Trophoblast cell (in vitro differentiated cells and primary cell): ENCODE data around the gene NFKBIA.

Experiments used
- DNase-seq, 2 donors: peaks; one replicate each; pipeline ENCODE4 v3.0.0-alpha.2; 2016
- H2AFZ ChIP-seq: 2 replicates; pipeline ENCODE4 v1.6.1; 2013; ENCODE audit warnings: low read length, moderate library complexity, mild to moderate bottlenecking; ENCODE audit not compliant: insufficient read depth, poor library complexity
- H2AK5ac ChIP-seq: 2 replicates; pipeline ENCODE4 v1.6.1; 2013; ENCODE audit warnings: mild to moderate bottlenecking, low read length
- H2BK120ac ChIP-seq: 2 replicates; pipeline ENCODE4 v1.6.1; 2013; ENCODE audit warnings: low read length, mild to moderate bottlenecking, moderate library complexity; ENCODE audit not compliant: insufficient read depth, poor library complexity
- H2BK12ac ChIP-seq: 2 replicates; pipeline ENCODE4 v1.6.1; 2013; ENCODE audit warnings: mild to moderate bottlenecking, low read length, moderate library complexity
- H2BK5ac ChIP-seq: 2 replicates; pipeline ENCODE4 v1.6.1; 2013; ENCODE audit warnings: low read length, low read depth, moderate library complexity, mild to moderate bottlenecking; ENCODE audit not compliant: poor library complexity
- H3K14ac ChIP-seq: 2 replicates; pipeline ENCODE4 v1.6.1; 2013; ENCODE audit warnings: mild to moderate bottlenecking, low read length
- H3K18ac ChIP-seq: 2 replicates; pipeline ENCODE4 v1.6.1; 2013; ENCODE audit warnings: mild to moderate bottlenecking, low read length
- H3K23ac ChIP-seq: 2 replicates; pipeline ENCODE4 v1.6.1; 2013; ENCODE audit warnings: low read length
- H3K27ac ChIP-seq: 2 replicates; pipeline ENCODE4 v1.5.1; 2013; ENCODE audit warnings: low read depth, mild to moderate bottlenecking, inconsistent platforms, low read length, moderate library complexity
- H3K27me3 ChIP-seq: 2 replicates; pipeline ENCODE4 v1.6.1; 2013; ENCODE audit warnings: inconsistent platforms, mild to moderate bottlenecking, low read length, moderate library complexity; ENCODE audit not compliant: insufficient read depth
- H3K36me3 ChIP-seq, 2 experiments: 1 replicate in 1 of 2; 2 replicates in 1 of 2; pipeline ENCODE4 v1.6.1; 2013; ENCODE audit warnings: low read length in 2 of 2, mild to moderate bottlenecking in 2 of 2, moderate library complexity in 1 of 2; ENCODE audit not compliant: insufficient read depth in 2 of 2, control insufficient read depth in 1 of 2
- H3K4ac ChIP-seq: 2 replicates; pipeline ENCODE4 v1.6.1; 2013; ENCODE audit warnings: low read depth, mild to moderate bottlenecking, low read length, moderate library complexity
- H3K4me1 ChIP-seq, 2 experiments: 1 replicate in 1 of 2; 2 replicates in 1 of 2; pipeline ENCODE4 v1.6.1; 2013; ENCODE audit warnings: low read length in 2 of 2, mild to moderate bottlenecking in 2 of 2, moderate library complexity in 1 of 2; ENCODE audit not compliant: insufficient read depth in 2 of 2, control insufficient read depth in 1 of 2
- H3K4me2 ChIP-seq: 2 replicates; pipeline ENCODE4 v1.6.1; 2013; ENCODE audit warnings: inconsistent platforms, mild to moderate bottlenecking, low read length, moderate library complexity
- H3K4me3 ChIP-seq: 2 replicates; pipeline ENCODE4 v1.5.1; 2013; ENCODE audit warnings: mild to moderate bottlenecking, low read depth, low read length, inconsistent platforms
- H3K79me1 ChIP-seq: one replicate; pipeline ENCODE4 v1.6.1; 2013; ENCODE audit warnings: low read length
- H3K79me2 ChIP-seq: 2 replicates; pipeline ENCODE4 v1.6.1; 2013; ENCODE audit warnings: low read length, mild to moderate bottlenecking; ENCODE audit not compliant: control insufficient read depth, insufficient read depth, poor library complexity
- H3K9ac ChIP-seq: 2 replicates; pipeline ENCODE4 v1.6.1; 2013; ENCODE audit warnings: mild to moderate bottlenecking, low read length
- H3K9me3 ChIP-seq: 2 replicates; pipeline ENCODE4 v1.6.1; 2013; ENCODE audit warnings: low read depth, mild to moderate bottlenecking, control low read depth, inconsistent platforms, low read length; ENCODE audit not compliant: insufficient read depth
- H4K12ac ChIP-seq: 2 replicates; pipeline ENCODE4 v1.6.1; 2013; ENCODE audit warnings: low read depth, mild to moderate bottlenecking, low read length, moderate library complexity
- H4K8ac ChIP-seq: 2 replicates; pipeline ENCODE4 v1.6.1; 2013; ENCODE audit warnings: low read depth, mild to moderate bottlenecking, low read length, moderate library complexity
- H4K91ac ChIP-seq: one replicate; pipeline ENCODE4 v1.6.1; 2013; ENCODE audit warnings: low read depth, mild to moderate bottlenecking, low read length, moderate library complexity
- WGBS: extraction: QIAGEN DNeasy Blood & Tissue Kit; methylation state at CpG from one replicate; pipeline ENCODE4 v1.1.7; 2013; ENCODE audit warnings: missing lambda C conversion rate; ENCODE audit not compliant: insufficient read length, insufficient coverage; ENCODE audit errors: extremely low coverage; 5-methylcytosine and 5-hydroxymethylcytosine counted together

Gene NFKBIA

GRCh38 chr14:35366521-35366976, 38.0 kb downstream of the NFKBIA start:
- Histone ChIP-seq H3K4me1 (peaks cover 29 to 37% of the 10 kb centered on the region in 2 experiments), H3K27ac (no peak overlapping the region), H2BK5ac (no peak overlapping the region), H3K18ac (peak overlapping the region; percentile 64), H4K12ac (no peak overlapping the region), H2AFZ (no peak overlapping the region), H4K91ac (peak overlapping the region; percentile 72), H3K4me2 (no peak overlapping the region), H2BK12ac (peak overlapping the region; percentile 50), H3K27me3 (no peaks in the 10 kb centered on the region), H3K36me3 (no peaks in the 10 kb centered on the region), H4K8ac (peak overlapping the region; percentile 25), H3K4ac (peak overlapping the region; percentile 59), H3K23ac (no peak overlapping the region), H3K9ac (no peak overlapping the region), H2BK120ac (peak overlapping the region; percentile 76), H3K79me1 (peaks cover 31% of the 10 kb centered on the region), H3K4me3 (no peak overlapping the region), H2AK5ac (peak overlapping the region; percentile 59), H3K14ac (peak overlapping the region; percentile 66), H3K79me2 (peaks cover 3% of the 10 kb centered on the region), H3K9me3 (peaks cover 7% of the 10 kb centered on the region)
- WGBS, result no CpG with 5 or more reads among the region's 8 CpGs
- DNase-seq, result no peak

DNA sequence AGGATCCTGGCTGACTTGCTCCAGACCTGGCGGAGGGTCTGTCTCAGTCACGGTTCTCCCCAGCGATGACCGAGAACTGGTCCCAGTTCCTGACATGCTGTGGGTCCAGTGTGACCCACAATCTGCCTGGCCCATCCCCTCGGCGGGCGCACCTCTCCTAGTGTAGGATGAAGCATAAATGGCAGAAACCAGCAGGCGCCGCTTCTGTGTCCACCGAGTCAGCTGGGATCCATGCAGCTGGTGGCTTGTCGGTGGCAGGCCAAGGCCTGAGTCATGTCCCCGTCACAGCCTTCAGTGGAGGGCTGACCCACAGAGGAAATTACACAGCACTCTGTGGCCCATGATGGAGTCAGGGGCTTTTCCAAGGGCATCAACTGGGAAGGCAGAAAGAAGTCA, 38.5 kb downstream of the NFKBIA start:
- DNase-seq, result peak; percentile 59 to 62
- Histone ChIP-seq H3K36me3 (no peaks in the 10 kb centered on the region), H3K4me2 (no peak overlapping the region), H3K14ac (peak overlapping the region; percentile 50), H3K4ac (peak overlapping the region; percentile 59), H2AK5ac (peak overlapping the region; percentile 59), H3K9ac (no peak overlapping the region), H3K27me3 (no peaks in the 10 kb centered on the region), H3K18ac (peak overlapping the region; percentile 64), H2BK12ac (peak overlapping the region; percentile 50), H4K91ac (peak overlapping the region; percentile 72), H4K12ac (no peak overlapping the region), H3K4me3 (no peak overlapping the region), H4K8ac (peak overlapping the region; percentile 25), H3K79me1 (peaks cover 31% of the 10 kb centered on the region), H2AFZ (no peak overlapping the region), H3K4me1 (peaks cover 29 to 37% of the 10 kb centered on the region in 2 experiments), H3K9me3 (peaks cover 4% of the 10 kb centered on the region), H2BK120ac (peak overlapping the region; percentile 76), H3K79me2 (peaks cover 3% of the 10 kb centered on the region), H3K27ac (peak overlapping the region; percentile 50), H3K23ac (no peak overlapping the region), H2BK5ac (peak overlapping the region; percentile 18)
- WGBS, result no CpG with 5 or more reads among the region's 12 CpGs

DNA sequence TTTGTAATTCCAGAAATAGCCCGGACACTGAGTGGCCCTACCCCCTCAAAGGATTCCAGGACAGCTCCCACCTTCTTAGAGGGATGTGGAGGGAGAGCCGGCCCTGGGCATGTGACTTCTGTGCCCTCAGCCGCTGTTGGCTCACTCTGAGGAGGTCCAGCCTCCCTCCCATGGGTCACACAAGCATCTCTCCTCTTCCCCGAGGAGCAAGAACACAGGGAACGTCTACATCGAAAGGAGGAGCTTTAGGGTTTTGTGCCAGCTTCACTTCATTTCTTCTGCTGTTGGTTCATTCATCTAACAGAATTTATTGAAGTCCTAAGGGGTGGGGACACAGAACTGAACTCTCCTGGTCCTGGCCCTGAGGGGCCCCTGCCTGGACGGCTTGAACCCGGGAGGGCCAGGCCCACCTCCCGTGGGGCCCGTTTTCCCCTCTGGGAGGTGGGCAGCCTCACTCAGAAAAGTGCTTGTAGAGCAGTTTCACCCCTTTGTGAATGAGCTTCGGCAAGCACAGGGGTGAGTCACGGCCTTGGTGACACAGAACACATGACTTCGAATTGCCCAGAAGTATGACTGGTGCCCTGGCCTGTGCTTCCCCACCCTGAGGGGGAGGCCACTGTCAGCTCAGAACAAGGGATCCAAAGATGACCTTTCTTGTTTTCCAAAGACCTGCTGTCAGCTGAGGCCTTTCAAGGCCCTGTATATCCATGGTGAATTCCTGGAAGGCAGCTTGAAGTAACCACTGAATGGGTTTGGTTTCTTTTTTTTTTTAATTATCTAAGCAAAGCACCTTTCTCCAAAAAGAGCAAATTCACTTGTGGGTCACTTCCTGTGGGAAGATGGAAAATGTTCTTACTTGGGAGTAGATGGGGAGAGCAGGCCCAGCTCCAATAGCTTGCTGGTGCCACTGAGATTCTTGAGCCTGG, 39.2 kb downstream of the NFKBIA start:
- peak overlapping the region; percentile 76 for H2BK120ac ChIP-seq
- H3K9me3 ChIP-seq, result peaks cover 2% of the 10 kb centered on the region
- H4K12ac ChIP-seq, result no peak overlapping the region
- peak overlapping the region; percentile 59 for H2AK5ac ChIP-seq
- peak overlapping the region; percentile 50 for H3K14ac ChIP-seq
- peak overlapping the region; percentile 50 for H3K27ac ChIP-seq
- H4K91ac ChIP-seq, result peak overlapping the region; percentile 73
- no peak overlapping the region for H3K9ac ChIP-seq
- no peaks in the 10 kb centered on the region for H3K36me3 ChIP-seq
- peaks cover 31% of the 10 kb centered on the region for H3K79me1 ChIP-seq
- DNase-seq, result peak; percentile 85 to 87
- peak overlapping the region; percentile 18 for H2BK5ac ChIP-seq
- peak overlapping the region; percentile 8 for H2AFZ ChIP-seq
- WGBS, result no CpG with 5 or more reads among the region's 13 CpGs
- no peak overlapping the region for H3K4me3 ChIP-seq
- H2BK12ac ChIP-seq, result peak overlapping the region; percentile 64
- H3K23ac ChIP-seq, result no peak overlapping the region
- H3K27me3 ChIP-seq, result no peaks in the 10 kb centered on the region
- H4K8ac ChIP-seq, result peak overlapping the region; percentile 5
- peaks cover 29 to 37% of the 10 kb centered on the region in 2 experiments for H3K4me1 ChIP-seq
- peaks cover 3% of the 10 kb centered on the region for H3K79me2 ChIP-seq
- H3K4me2 ChIP-seq, result no peak overlapping the region
- peak overlapping the region; percentile 9 for H3K4ac ChIP-seq
- peak overlapping the region; percentile 64 for H3K18ac ChIP-seq

DNA sequence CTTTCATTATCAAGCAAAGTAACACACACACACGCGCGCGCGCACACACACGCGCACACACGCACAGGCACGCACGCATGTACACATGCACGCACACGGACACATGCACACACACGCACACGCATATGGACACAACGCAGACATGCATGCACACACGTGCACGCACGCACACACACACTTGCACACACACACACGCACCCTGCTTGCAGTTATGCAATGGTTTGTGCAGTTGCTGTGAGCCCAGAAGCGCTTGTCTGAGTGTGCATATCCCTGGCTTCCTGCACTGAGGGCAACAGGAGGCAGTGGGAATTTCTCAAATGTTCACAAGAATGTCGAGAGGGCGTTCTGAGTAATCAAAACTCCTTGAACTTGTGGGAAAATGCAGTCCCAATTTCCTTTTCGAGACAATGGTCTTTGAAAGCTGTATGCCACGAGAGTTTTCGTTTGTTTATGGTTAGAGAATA, 41.6 kb downstream of the NFKBIA start:
- Histone ChIP-seq H3K36me3 (no peaks in the 10 kb centered on the region), H3K79me1 (peaks cover 26% of the 10 kb centered on the region), H3K27me3 (no peaks in the 10 kb centered on the region), H4K91ac (no peak overlapping the region), H3K18ac (no peak overlapping the region), H3K79me2 (peaks cover 3% of the 10 kb centered on the region), H3K4ac (no peak overlapping the region), H3K4me3 (no peak overlapping the region), H2BK120ac (no peak overlapping the region), H2AK5ac (no peak overlapping the region), H3K9ac (no peak overlapping the region), H2AFZ (no peak overlapping the region), H4K8ac (no peak overlapping the region), H4K12ac (no peak overlapping the region), H3K4me1 (peaks cover 24 to 30% of the 10 kb centered on the region in 2 experiments), H3K4me2 (no peak overlapping the region), H3K27ac (no peak overlapping the region), H2BK5ac (no peak overlapping the region), H3K14ac (no peak overlapping the region), H3K9me3 (peaks cover 2% of the 10 kb centered on the region), H2BK12ac (no peak overlapping the region), H3K23ac (peak overlapping the region; percentile 5)
- no peak for DNase-seq
- no CpG with 5 or more reads among the region's 25 CpGs for WGBS
